Panc1 (cell line): ENCODE results near the gene DPP4. TPM values are rescaled to one million over a fixed set of nuclear protein-coding genes. Genes with fewer than 3 reads are reported as not detected.

Experiments
- ATAC-seq: fragments of 200-7000 bp; cut with Tn5 transposase; 2 replicates; pipeline ENCODE4 v1.9.1; 2020; ENCODE audit warnings: mild to moderate bottlenecking, moderate library complexity
- BruUV-seq: library from RNA; stranded (reverse); fragments of 400-500 nt; replicated peaks from 2 replicates; lab custom pipeline; 2021; lab: Mats Ljungman, UMichigan
- CTCF ChIA-PET: fragments of 300-600 bp; sonication (Branson Sonifier 250); formaldehyde crosslinking; loops from one replicate; lab custom pipeline; 2022; ENCODE audit warnings: antibody characterized with exemption; lab: Charles Lee
- POLR2A ChIA-PET: fragments of 300-600 bp; sonication (Branson Sonifier 250); formaldehyde crosslinking; loops from one replicate; lab custom pipeline; 2022; ENCODE audit warnings: antibody characterized with exemption; lab: Charles Lee
- DNase-seq: peaks from one replicate; pipeline ENCODE4 v3.0.0-alpha.2; 2010; ENCODE audit warnings: low read depth, low spot score
- H3K27ac ChIP-seq: 2 replicates; pipeline ENCODE4 v1.5.1; 2011; ENCODE audit warnings: mild to moderate bottlenecking, low read length, inconsistent platforms
- H3K27me3 ChIP-seq: fragments of 200-500 bp; sonication (Bioruptor generic); 2 replicates; pipeline ENCODE4 v1.6.0; 2014; ENCODE audit warnings: low read length, inconsistent platforms; ENCODE audit not compliant: control insufficient read depth, insufficient read depth
- H3K36me3 ChIP-seq: fragments of 200-500 bp; sonication (Bioruptor generic); 2 replicates; pipeline ENCODE4 v1.5.1; 2014; ENCODE audit warnings: inconsistent platforms, mild to moderate bottlenecking, low read length, moderate library complexity; ENCODE audit not compliant: control insufficient read depth, insufficient read depth
- H3K4me1 ChIP-seq: 2 replicates; pipeline ENCODE4 v1.5.1; 2011; ENCODE audit warnings: inconsistent platforms, mild to moderate bottlenecking, low read length, moderate library complexity; ENCODE audit not compliant: control insufficient read depth, insufficient read depth
- H3K4me3 ChIP-seq, 2 experiments: 2 replicates each; pipeline ENCODE4 v1.5.1; 2011 to 2012; ENCODE audit warnings: low read depth in 2 of 2, low read length in 2 of 2, mild to moderate bottlenecking in 2 of 2, inconsistent platforms in 1 of 2, moderate library complexity in 1 of 2
- H3K9me3 ChIP-seq: fragments of 200-500 bp; sonication (Bioruptor generic); 2 replicates; pipeline ENCODE4 v1.5.1; 2014; ENCODE audit warnings: low read depth, mild to moderate bottlenecking, inconsistent platforms, low read length, moderate library complexity; ENCODE audit not compliant: control insufficient read depth, insufficient read depth
- POLR2AphosphoS5 ChIP-seq: IDR thresholded peaks from 2 replicates; pipeline ENCODE4 v1.6.1; 2012; ENCODE audit warnings: mild to moderate bottlenecking, low read depth, low read length, moderate library complexity
- REST ChIP-seq, 2 experiments: IDR thresholded peaks; 2 replicates each; pipeline ENCODE4 v1.6.1; 2011 to 2012; ENCODE audit warnings: low read depth in 2 of 2, control low read depth in 1 of 2, low read length in 1 of 2, mild to moderate bottlenecking in 1 of 2, moderate library complexity in 1 of 2; ENCODE audit not compliant: insufficient read depth in 1 of 2
- SIN3A ChIP-seq: IDR thresholded peaks from 2 replicates; pipeline ENCODE4 v1.6.1; 2012; ENCODE audit warnings: low read depth, mild to moderate bottlenecking, low read length, moderate library complexity, borderline replicate concordance; ENCODE audit not compliant: insufficient read depth
- TCF7L2 ChIP-seq: IDR thresholded peaks from 2 replicates; pipeline ENCODE4 v1.6.1; 2011; ENCODE audit warnings: mild to moderate bottlenecking, low read depth, low read length, inconsistent platforms
- in situ Hi-C: cut with HindIII; loops from 2 replicates; pipeline ENCODE4 v1.10.0; 2016; ENCODE audit warnings: low sequenced_read_pairs, low pct_unique_long_range_greater_than_20kb
- intact Hi-C: fragments of 100-400 bp; cut with micrococcal nuclease; formaldehyde crosslinking; loops from one replicate; pipeline ENCODE4 v1.10.0; 2022; ENCODE audit not compliant: unreplicated experiment
- total RNA-seq: library from RNA; stranded (reverse); gene quantifications from one replicate; pipeline ENCODE4 v1.2.1, GENCODE V29; 2021; ENCODE audit not compliant: unreplicated experiment
- TF ChIP-seq, protein P1 (sequence below): fragments of 450-650 bp; IDR thresholded peaks from 2 replicates; pipeline ENCODE4 v1.5.1; 2017; ENCODE audit warnings: mild to moderate bottlenecking

DPP4 gene
- total RNA-seq, 1 experiment from 2014 or later: 0.23 TPM

GRCh38 chr2:162060532-162060931 is 13.5 kb downstream of the DPP4 start:
- no peaks in the 10 kb centered on the region for H3K4me1 ChIP-seq
- ATAC-seq (no peak), DNase-seq (no peak)
- no peak overlapping the region for H3K27ac ChIP-seq
- intact Hi-C loops (no loop called here), in situ Hi-C loops (no loop called here)
- H3K27me3 ChIP-seq: no peaks in the 10 kb centered on the region
- no peak overlapping the region for H3K4me3 ChIP-seq
- no peaks in the 10 kb centered on the region for H3K9me3 ChIP-seq
- TF ChIP-seq REST (IDR thresholded peaks at IDR 0.05; ENCODE audit: insufficient read depth in 1 of 2, low read depth in 2 of 2, low read length in 1 of 2): no peak
- TF ChIP-seq, protein P1, sequence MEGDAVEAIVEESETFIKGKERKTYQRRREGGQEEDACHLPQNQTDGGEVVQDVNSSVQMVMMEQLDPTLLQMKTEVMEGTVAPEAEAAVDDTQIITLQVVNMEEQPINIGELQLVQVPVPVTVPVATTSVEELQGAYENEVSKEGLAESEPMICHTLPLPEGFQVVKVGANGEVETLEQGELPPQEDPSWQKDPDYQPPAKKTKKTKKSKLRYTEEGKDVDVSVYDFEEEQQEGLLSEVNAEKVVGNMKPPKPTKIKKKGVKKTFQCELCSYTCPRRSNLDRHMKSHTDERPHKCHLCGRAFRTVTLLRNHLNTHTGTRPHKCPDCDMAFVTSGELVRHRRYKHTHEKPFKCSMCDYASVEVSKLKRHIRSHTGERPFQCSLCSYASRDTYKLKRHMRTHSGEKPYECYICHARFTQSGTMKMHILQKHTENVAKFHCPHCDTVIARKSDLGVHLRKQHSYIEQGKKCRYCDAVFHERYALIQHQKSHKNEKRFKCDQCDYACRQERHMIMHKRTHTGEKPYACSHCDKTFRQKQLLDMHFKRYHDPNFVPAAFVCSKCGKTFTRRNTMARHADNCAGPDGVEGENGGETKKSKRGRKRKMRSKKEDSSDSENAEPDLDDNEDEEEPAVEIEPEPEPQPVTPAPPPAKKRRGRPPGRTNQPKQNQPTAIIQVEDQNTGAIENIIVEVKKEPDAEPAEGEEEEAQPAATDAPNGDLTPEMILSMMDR: no peak
- no TSS peak for BruUV-seq
- CTCF ChIA-PET: no interaction called here
- POLR2A ChIA-PET: interaction anchor here (0.6 kb wide), 1 partner anchor 477 kb away, joined by 10 read pairs; no protein-coding TSS in a partner anchor
- H3K36me3 ChIP-seq: no peaks in the 10 kb centered on the region

DNA sequence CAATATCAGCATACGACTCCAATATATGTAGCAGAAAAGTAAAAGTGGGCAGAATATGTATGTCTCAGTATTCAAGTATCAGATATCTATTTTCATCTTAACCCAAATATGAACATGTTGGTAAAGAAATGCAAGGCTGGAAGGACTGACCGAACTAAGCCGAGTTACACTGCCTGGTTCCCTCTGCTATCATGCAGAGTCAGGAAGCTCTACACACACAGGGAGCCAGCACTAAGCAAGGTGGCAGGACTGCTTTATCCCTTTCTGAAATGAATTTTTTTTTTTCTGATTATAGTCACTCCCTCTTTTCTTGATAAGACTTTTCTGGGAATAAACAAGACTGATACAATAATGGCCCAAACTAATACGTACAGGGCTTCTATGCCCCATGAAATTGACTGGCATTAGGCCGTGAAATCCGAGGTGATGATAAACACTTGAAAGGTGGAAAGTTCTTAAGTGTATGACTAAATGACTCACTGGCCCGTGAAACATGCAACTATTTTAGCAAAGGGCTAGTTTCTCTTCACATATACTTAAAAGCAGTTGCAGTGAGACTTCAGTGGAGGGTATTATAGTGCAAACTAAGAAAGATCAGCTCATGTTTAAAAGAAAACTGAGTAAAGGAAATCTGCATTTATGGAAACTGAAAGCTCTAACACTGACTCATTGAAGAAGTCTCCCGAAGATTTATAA is 14.9 kb downstream of the DPP4 start:
- H3K4me1 ChIP-seq: no peaks in the 10 kb centered on the region
- no peak overlapping the region for H3K4me3 ChIP-seq
- CTCF ChIA-PET: no interaction called here
- intact Hi-C loops (no loop called here), in situ Hi-C loops (no loop called here)
- H3K36me3 ChIP-seq: no peaks in the 10 kb centered on the region
- POLR2A ChIA-PET: no interaction called here
- H3K27ac ChIP-seq: no peak overlapping the region
- H3K9me3 ChIP-seq: no peaks in the 10 kb centered on the region
- BruUV-seq: no TSS peak
- H3K27me3 ChIP-seq: no peaks in the 10 kb centered on the region
- TF ChIP-seq TCF7L2: no peak
- TF ChIP-seq, protein P1: no peak
- no peak for TF ChIP-seq POLR2AphosphoS5
- no peak for TF ChIP-seq SIN3A
- TF ChIP-seq REST (IDR thresholded peaks at IDR 0.05; ENCODE audit: insufficient read depth in 1 of 2, low read depth in 2 of 2, low read length in 1 of 2): no peak
- ATAC-seq (no peak), DNase-seq (no peak)
